ENCODE results near the gene PCBP1.
"Not testable (repeated sequence)": the region's sequence is repeated elsewhere in the genome, so short reads cannot be mapped to it uniquely, and the experiment has no call there.

The PCBP1 gene

GRCh38 chr2:70128005-70128404 is 40.7 kb downstream of the PCBP1 start:
- Histone ChIP-seq H3K4me1 (ENCODE audit: control insufficient read depth, insufficient read depth, low read length, poor library complexity, severe bottlenecking) (peaks cover 28% of the 10 kb centered on the region), H3K27ac (ENCODE audit: low read depth, low read length, severe bottlenecking) (no peak overlapping the region), H3K9me3 (ENCODE audit: control insufficient read depth, low read length) (no peaks in the 10 kb centered on the region), H3K36me3 (ENCODE audit: control insufficient read depth, insufficient read depth, low read length) (no peaks in the 10 kb centered on the region), H3K4me3 (ENCODE audit: extremely low read depth, insufficient read depth, low read length, poor library complexity, severe bottlenecking) (no peak overlapping the region)
- WGBS, 2 experiments (ENCODE audit: insufficient coverage in 2 of 2) = 75 to 100% methylated on average over 1 of the region's 1 CpG

GRCh38 chr2:70131344-70132143 is 44.3 kb downstream of the PCBP1 start:
- H3K4me1 ChIP-seq (ENCODE audit: control insufficient read depth, insufficient read depth, low read length, poor library complexity, severe bottlenecking) = peaks cover 42% of the 10 kb centered on the region
- not testable (repeated sequence) for H3K4me3 ChIP-seq (ENCODE audit: extremely low read depth, insufficient read depth, low read length, poor library complexity, severe bottlenecking); H3K9me3 ChIP-seq (ENCODE audit: control insufficient read depth, low read length); H3K27ac ChIP-seq (ENCODE audit: low read depth, low read length, severe bottlenecking); H3K36me3 ChIP-seq (ENCODE audit: control insufficient read depth, insufficient read depth, low read length)
- 97 to 98% methylated on average over 12 to 15 of the region's 17 CpGs for WGBS, 2 experiments (ENCODE audit: insufficient coverage in 2 of 2)

GRCh38 chr2:70132244-70133126 is 45.2 kb downstream of the PCBP1 start:
- Histone ChIP-seq H3K27ac (ENCODE audit: low read depth, low read length, severe bottlenecking) (peak overlapping the region; percentile 88), H3K9me3 (ENCODE audit: control insufficient read depth, low read length) (no peaks in the 10 kb centered on the region), H3K4me3 (ENCODE audit: extremely low read depth, insufficient read depth, low read length, poor library complexity, severe bottlenecking) (no peak overlapping the region), H3K4me1 (ENCODE audit: control insufficient read depth, insufficient read depth, low read length, poor library complexity, severe bottlenecking) (peaks cover 39% of the 10 kb centered on the region), H3K36me3 (ENCODE audit: control insufficient read depth, insufficient read depth, low read length) (no peaks in the 10 kb centered on the region)
- WGBS, 2 experiments (ENCODE audit: insufficient coverage in 2 of 2) = 58 to 65% methylated on average over 5 to 6 of the region's 8 CpGs

DNA sequence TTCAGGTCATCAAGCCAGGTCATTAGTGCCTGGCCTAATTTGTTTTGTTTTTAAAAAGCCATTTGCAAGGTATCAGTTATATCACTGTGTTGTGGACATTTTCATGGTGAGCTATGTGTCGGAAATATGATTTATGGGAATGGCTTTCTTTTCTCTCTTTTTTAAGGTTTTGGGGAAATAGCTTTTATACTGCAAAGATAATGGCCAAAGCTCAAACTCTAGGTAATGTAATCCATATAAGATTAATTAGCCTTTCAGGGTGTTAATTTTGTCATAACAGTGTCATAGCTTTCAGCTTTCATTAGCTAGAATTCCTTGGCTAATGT is 45.8 kb downstream of the PCBP1 start:
- H3K4me3 ChIP-seq (ENCODE audit: extremely low read depth, insufficient read depth, low read length, poor library complexity, severe bottlenecking) = no peak overlapping the region
- H3K36me3 ChIP-seq (ENCODE audit: control insufficient read depth, insufficient read depth, low read length) = no peaks in the 10 kb centered on the region
- H3K9me3 ChIP-seq (ENCODE audit: control insufficient read depth, low read length) = no peaks in the 10 kb centered on the region
- H3K4me1 ChIP-seq (ENCODE audit: control insufficient read depth, insufficient read depth, low read length, poor library complexity, severe bottlenecking) = peaks cover 33% of the 10 kb centered on the region
- 100% methylated on average over 1 of the region's 1 CpG; no CpG with 5 or more reads in 1 of the 2 experiments for WGBS, 2 experiments (ENCODE audit: insufficient coverage in 2 of 2)
- H3K27ac ChIP-seq (ENCODE audit: low read depth, low read length, severe bottlenecking) = peak overlapping the region; percentile 88

- 96% methylated on average over 7 to 10 of the region's 10 CpGs for WGBS, 2 experiments (ENCODE audit: insufficient coverage in 2 of 2)
- Histone ChIP-seq H3K4me3 (ENCODE audit: extremely low read depth, insufficient read depth, low read length, poor library complexity, severe bottlenecking) (no peak overlapping the region), H3K27ac (ENCODE audit: low read depth, low read length, severe bottlenecking) (peak overlapping the region; percentile 88), H3K36me3 (ENCODE audit: control insufficient read depth, insufficient read depth, low read length) (no peaks in the 10 kb centered on the region), H3K9me3 (ENCODE audit: control insufficient read depth, low read length) (no peaks in the 10 kb centered on the region), H3K4me1 (ENCODE audit: control insufficient read depth, insufficient read depth, low read length, poor library complexity, severe bottlenecking) (peaks cover 31% of the 10 kb centered on the region)
Observed at GRCh38 chr2:70133491-70134322, 46.4 kb downstream of the PCBP1 start.

DNA sequence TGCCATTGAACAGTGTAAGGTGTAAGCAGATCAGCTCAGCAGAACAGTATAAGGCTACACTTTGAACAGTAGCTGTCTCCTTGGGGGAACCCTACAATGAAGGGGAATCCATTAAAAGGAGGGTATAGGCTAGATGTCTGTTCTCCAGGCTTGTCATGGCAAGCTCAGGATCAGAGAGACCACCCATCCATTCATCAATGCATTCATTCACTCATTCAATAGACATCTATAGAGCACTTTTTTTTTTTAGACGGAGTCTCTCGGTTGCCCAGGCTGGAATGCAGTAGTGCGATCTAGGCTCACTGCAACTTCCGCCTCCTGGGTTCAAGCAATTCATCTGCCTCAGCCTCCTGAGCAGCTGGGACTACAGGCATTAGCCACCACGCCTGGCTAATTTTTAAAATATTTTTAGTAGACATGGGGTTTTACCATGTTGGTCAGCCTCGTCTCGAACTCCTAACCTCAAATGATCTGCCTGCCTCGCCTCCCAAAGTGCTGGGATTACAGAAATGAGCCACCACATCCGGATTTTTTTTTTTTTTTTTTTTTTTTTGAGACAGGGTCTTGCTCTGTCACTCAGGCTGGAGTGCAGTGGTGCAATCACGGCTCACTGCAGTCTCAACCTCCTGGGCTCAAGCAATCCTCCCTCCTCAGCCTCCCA is 47.2 kb downstream of the PCBP1 start:
- peak overlapping the region; percentile 88 for H3K27ac ChIP-seq (ENCODE audit: low read depth, low read length, severe bottlenecking)

More for the DNA sequence above, 47.2 kb downstream of the PCBP1 start:
- WGBS, 2 experiments (ENCODE audit: insufficient coverage in 2 of 2) = 90 to 97% methylated on average over 5 to 6 of the region's 10 CpGs
- peaks cover 31% of the 10 kb centered on the region for H3K4me1 ChIP-seq (ENCODE audit: control insufficient read depth, insufficient read depth, low read length, poor library complexity, severe bottlenecking)
- H3K9me3 ChIP-seq (ENCODE audit: control insufficient read depth, low read length); H3K4me3 ChIP-seq (ENCODE audit: extremely low read depth, insufficient read depth, low read length, poor library complexity, severe bottlenecking); H3K36me3 ChIP-seq (ENCODE audit: control insufficient read depth, insufficient read depth, low read length): not testable (repeated sequence)

Measured in mesodermal cell (in vitro differentiated cells).